ENCODE data around the gene CTSS.
A peak's percentile ranks its signal among the peaks of the same experiment; 100 is the strongest.

CTSS gene

GRCh38 chr1:150696995-150697927, 68.3 kb downstream of the CTSS start, which contains the start of gene GOLPH3L:
TSS of gene GOLPH3L (minus strand) at chr1:150697154. CDS start at chr1:150694838, 2,316 bp downstream.
- DNase-seq (ENCODE audit: low read depth, low spot score) = peak; percentile 80

- no peak for DNase-seq (ENCODE audit: low read depth, low spot score)
Observed at GRCh38 chr1:150696590-150696989, 69.0 kb downstream of the CTSS start.

GRCh38 chr1:150696162-150696561, 69.4 kb downstream of the CTSS start:
- no peak for DNase-seq (ENCODE audit: low read depth, low spot score)

- DNase-seq (ENCODE audit: low read depth, low spot score) = no peak
Observed at GRCh38 chr1:150695561-150695960, 70.0 kb downstream of the CTSS start.

GRCh38 chr1:150692720-150693119, 72.9 kb downstream of the CTSS start:
- no peak for DNase-seq (ENCODE audit: low read depth, low spot score)

GRCh38 chr1:150688763-150689162, 76.8 kb downstream of the CTSS start:
- DNase-seq (ENCODE audit: low read depth, low spot score) = no peak

- no peak for DNase-seq (ENCODE audit: low read depth, low spot score)
Observed at GRCh38 chr1:150686275-150686674, 79.3 kb downstream of the CTSS start.

GRCh38 chr1:150683914-150684313, 81.7 kb downstream of the CTSS start:
- no peak for DNase-seq (ENCODE audit: low read depth, low spot score)

All from activated naive CD8-positive, alpha-beta T cell treated with anti-CD3 and anti-CD28 coated beads, Interleukin-2, amount 50 U/mL, for 16 hours (primary cell).